HL-60 (cell line): ENCODE data around the gene EPHB3.

Experiments
- DNase-seq, 2 experiments: peaks; one replicate each; pipeline ENCODE4 v3.0.0-alpha.2; 2010 to 2020; ENCODE audit warnings: low read depth in 1 of 2, low spot score in 1 of 2
- H3K27ac ChIP-seq: fragments of 250-450 bp; sonication (Bioruptor Pico); replicated peaks from 2 replicates; pipeline ENCODE4 v1.5.1; 2020; ENCODE audit warnings: mild to moderate bottlenecking, moderate library complexity
- H3K27me3 ChIP-seq: fragments of 250-450 bp; sonication (Bioruptor Pico); 2 replicates; pipeline ENCODE4 v1.5.1; 2021; ENCODE audit warnings: mild to moderate bottlenecking, moderate library complexity; ENCODE audit not compliant: insufficient read depth, poor library complexity, severe bottlenecking
- H3K4me3 ChIP-seq: replicated peaks from 2 replicates; pipeline ENCODE4 v1.5.1; 2011; ENCODE audit warnings: mild to moderate bottlenecking, control low read depth, low read length; ENCODE audit not compliant: insufficient read depth
- GABPA ChIP-seq: IDR thresholded peaks from 2 replicates; pipeline ENCODE4 v1.6.1; 2012; ENCODE audit warnings: low read depth
- POLR2AphosphoS5 ChIP-seq: IDR thresholded peaks from 2 replicates; pipeline ENCODE4 v1.6.1; 2012; ENCODE audit warnings: low read depth
- SPI1 ChIP-seq: IDR thresholded peaks from 2 replicates; pipeline ENCODE4 v1.6.1; 2012; ENCODE audit warnings: low read depth, mild to moderate bottlenecking, borderline replicate concordance
- TF ChIP-seq, protein P1 (sequence below): IDR thresholded peaks from one replicate; pipeline ENCODE4 v1.5.1; 2011; ENCODE audit warnings: low read length, control low read depth, inconsistent platforms; ENCODE audit not compliant: insufficient read depth
- TF ChIP-seq, protein P2 (sequence below): IDR thresholded peaks from 2 replicates; pipeline ENCODE4 v1.6.1; 2012; ENCODE audit warnings: low read depth; ENCODE audit not compliant: insufficient replicate concordance

Gene EPHB3

DNA sequence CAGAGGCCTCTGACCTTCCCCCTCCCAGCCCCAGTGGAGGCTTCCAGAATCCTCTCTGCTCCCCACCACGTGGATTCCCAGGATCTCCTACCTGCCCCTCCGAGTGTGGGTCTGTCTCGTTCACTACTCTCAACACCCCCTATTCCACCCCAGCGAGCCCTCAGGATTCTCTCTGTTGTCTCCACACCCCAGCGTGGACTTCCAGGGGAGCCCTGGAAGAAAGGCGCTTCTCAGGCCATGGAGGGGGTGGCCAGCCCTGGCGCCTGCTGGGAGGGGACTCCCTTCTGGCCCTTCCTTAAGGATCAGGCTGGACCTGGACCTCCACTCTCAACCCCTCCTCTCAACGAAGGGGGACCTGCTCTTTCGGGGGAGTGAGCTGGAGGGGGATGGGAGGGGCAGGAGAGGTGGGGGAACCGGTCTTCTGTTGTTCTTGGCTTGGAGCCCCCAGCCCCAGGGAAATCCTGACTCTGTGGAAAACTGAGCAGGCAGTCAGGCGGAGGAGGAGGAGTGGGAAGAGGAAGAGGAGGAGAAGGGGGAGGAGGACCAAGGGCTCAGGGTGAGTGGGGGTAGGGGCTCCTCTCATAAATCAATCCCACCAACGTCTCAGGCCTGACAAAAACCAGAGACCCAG, 32.9 kb downstream of the EPHB3 start:
- H3K27ac ChIP-seq, result no peak overlapping the region
- TF ChIP-seq, protein P1, sequence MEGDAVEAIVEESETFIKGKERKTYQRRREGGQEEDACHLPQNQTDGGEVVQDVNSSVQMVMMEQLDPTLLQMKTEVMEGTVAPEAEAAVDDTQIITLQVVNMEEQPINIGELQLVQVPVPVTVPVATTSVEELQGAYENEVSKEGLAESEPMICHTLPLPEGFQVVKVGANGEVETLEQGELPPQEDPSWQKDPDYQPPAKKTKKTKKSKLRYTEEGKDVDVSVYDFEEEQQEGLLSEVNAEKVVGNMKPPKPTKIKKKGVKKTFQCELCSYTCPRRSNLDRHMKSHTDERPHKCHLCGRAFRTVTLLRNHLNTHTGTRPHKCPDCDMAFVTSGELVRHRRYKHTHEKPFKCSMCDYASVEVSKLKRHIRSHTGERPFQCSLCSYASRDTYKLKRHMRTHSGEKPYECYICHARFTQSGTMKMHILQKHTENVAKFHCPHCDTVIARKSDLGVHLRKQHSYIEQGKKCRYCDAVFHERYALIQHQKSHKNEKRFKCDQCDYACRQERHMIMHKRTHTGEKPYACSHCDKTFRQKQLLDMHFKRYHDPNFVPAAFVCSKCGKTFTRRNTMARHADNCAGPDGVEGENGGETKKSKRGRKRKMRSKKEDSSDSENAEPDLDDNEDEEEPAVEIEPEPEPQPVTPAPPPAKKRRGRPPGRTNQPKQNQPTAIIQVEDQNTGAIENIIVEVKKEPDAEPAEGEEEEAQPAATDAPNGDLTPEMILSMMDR, result no peak
- TF ChIP-seq POLR2AphosphoS5 (no peak), GABPA (no peak), SPI1 (no peak)
- TF ChIP-seq, protein P2, sequence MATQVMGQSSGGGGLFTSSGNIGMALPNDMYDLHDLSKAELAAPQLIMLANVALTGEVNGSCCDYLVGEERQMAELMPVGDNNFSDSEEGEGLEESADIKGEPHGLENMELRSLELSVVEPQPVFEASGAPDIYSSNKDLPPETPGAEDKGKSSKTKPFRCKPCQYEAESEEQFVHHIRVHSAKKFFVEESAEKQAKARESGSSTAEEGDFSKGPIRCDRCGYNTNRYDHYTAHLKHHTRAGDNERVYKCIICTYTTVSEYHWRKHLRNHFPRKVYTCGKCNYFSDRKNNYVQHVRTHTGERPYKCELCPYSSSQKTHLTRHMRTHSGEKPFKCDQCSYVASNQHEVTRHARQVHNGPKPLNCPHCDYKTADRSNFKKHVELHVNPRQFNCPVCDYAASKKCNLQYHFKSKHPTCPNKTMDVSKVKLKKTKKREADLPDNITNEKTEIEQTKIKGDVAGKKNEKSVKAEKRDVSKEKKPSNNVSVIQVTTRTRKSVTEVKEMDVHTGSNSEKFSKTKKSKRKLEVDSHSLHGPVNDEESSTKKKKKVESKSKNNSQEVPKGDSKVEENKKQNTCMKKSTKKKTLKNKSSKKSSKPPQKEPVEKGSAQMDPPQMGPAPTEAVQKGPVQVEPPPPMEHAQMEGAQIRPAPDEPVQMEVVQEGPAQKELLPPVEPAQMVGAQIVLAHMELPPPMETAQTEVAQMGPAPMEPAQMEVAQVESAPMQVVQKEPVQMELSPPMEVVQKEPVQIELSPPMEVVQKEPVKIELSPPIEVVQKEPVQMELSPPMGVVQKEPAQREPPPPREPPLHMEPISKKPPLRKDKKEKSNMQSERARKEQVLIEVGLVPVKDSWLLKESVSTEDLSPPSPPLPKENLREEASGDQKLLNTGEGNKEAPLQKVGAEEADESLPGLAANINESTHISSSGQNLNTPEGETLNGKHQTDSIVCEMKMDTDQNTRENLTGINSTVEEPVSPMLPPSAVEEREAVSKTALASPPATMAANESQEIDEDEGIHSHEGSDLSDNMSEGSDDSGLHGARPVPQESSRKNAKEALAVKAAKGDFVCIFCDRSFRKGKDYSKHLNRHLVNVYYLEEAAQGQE, result no peak
- H3K4me3 ChIP-seq, result no peak overlapping the region
- no peaks in the 10 kb centered on the region for H3K27me3 ChIP-seq
- DNase-seq, result no peak

DNA sequence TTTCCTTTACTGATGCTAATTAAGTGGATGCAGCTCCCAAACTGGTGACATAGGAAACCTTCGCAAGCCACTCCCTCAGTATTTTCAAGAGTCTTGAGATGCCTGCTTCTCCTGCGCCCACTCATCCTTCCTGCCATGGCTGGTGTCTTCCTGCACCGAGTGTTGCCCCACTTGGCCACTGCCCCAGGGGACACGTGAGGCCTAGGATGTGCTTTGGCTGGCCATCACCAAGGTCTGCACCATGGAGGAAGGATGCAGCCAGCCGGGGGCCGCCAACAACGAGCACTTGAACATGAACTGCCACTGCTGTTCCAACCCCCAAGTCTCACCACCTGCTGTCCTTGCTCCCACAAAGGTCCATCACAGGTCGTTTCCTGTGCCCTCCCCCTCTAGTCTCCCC, 34.1 kb downstream of the EPHB3 start:
- no peak for DNase-seq
- H3K4me3 ChIP-seq, result no peak overlapping the region
- no peak for TF ChIP-seq SPI1
- TF ChIP-seq, protein P1, result no peak
- TF ChIP-seq POLR2AphosphoS5, result no peak
- no peak for TF ChIP-seq GABPA
- TF ChIP-seq, protein P2, result no peak
- no peak overlapping the region for H3K27ac ChIP-seq
- H3K27me3 ChIP-seq, result no peaks in the 10 kb centered on the region

DNA sequence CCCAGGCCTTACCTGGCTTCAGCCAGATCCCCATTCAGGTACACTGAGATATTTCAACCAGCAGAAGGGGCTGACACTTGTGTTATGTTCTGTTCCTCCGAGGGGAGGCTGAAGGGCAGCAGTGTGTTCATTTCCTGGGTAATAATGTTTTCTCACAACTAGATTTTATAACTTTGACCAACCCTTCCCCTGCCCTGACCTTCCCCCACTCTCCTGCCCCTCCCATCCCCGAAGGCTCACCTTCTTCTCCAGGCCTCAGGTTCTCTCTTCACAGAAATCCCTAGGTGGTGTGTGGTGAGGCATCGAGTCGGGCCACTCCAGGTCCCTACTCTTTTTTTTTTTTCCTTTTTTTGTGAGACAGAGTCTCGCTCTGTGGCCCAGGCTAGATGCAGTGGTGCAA, 34.6 kb downstream of the EPHB3 start:
- TF ChIP-seq GABPA, result no peak
- no peak for TF ChIP-seq POLR2AphosphoS5
- Histone ChIP-seq H3K4me3 (no peak overlapping the region), H3K27ac (no peak overlapping the region), H3K27me3 (peaks cover 4% of the 10 kb centered on the region)
- no peak for DNase-seq

DNA sequence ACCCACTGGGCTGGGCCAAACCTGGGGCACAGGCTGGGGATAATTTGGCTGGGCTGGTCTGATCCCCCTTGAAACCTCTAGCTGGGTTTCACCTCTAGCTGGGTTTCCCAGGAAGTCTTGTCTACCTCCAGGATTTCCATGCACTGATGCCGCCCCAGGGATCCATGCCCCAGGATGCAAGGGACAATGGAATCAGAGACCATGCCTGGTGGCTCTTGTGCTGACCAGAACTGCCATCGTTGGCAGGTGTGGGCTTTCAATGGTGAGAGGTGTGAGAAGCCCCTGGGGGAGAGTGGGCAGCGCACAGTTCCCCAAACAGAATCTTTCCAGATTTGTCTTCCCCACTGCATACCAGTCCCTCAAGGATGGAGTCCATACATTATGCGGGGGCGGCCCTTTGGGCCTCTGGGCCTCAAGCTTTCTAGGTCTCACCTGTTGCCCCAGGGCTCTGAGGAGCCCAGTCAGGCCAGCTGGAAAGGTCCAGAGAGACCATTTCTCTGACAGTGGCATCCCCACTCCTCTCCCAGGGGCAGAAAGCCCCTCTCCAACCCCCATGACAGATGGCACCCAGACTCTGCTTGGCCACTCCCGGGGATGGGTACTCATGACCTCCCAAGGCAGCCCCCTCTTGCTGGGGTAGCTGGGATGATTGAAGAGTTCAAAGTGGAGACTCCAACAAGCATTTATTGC, 35.4 kb downstream of the EPHB3 start:
- TF ChIP-seq GABPA (no peak), SPI1 (no peak), POLR2AphosphoS5 (no peak)
- TF ChIP-seq, protein P1, result no peak
- TF ChIP-seq, protein P2, result no peak
- peaks cover 7% of the 10 kb centered on the region for H3K27me3 ChIP-seq

More for the DNA sequence above, 35.4 kb downstream of the EPHB3 start:
- Histone ChIP-seq H3K27ac (no peak overlapping the region), H3K4me3 (no peak overlapping the region)
- DNase-seq, result no peak
